ENCODE measurements around the gene ZCCHC18. TPM values are rescaled to one million over a fixed set of nuclear protein-coding genes. Genes with fewer than 3 reads are reported as not detected.
"Not testable (repeated sequence)": the region's sequence is repeated elsewhere in the genome, so short reads cannot be mapped to it uniquely, and the experiment has no call there.

The ZCCHC18 gene
- polyA plus RNA-seq (ENCODE audit: insufficient read length), result 2.5 TPM

DNA sequence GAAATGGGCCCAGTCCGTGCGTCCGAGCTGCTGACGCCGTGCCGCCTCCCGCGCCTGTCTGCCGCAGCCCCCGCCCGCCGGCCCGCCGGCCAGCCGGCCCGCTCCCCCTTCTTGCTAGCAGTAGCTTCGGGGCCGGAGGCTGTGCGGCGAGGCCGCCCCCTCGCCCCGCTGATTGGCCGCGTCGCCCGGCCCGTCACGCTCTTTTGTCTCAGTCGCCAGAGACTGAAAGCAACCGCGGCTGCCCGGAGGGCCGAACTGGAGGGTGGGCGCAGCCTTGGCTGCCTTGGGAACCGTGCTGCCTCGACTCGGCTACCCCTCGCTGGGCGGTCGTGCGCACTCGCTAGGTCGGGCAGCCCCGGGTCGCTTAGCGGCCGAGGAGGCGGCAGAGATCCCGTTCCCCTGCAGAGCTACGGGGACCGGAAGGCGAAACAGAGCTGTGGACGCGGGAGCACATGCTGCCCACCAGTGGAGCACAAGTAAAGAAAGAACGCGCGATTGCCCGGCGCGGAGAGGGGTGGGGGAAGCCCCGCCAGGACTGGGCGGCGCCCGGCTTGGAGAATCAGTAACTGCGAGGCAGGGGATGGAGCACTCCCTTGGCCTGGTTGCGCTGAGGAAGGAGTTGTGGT, at the start of gene ZCCHC18:
TSS of gene ZCCHC18 (plus strand) at position 198 of the 626 bp plus-strand sequence. CDS start 1,589 bp downstream, outside the sequence.
- no peak for DNase-seq (ENCODE audit: low read depth)

DNA sequence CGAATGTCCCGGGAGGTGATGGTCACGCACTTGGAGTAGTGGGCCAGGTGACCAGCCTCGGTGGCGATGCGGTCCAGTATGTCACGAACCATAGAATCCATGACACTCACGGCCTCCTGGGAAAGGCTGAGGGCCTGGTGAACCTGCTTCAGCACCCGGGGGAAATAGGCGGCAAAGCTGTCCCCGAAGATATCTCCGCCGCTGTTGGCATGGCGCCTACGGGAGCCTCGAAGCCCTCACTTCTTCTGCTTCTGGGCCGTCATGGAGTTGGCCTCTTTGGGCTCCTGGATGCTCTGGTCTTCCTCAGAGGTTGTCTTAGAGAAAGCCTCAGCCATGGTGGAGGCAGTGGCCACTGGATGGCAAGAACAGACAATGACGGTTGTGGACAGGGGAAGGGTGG, 49.7 kb upstream of the ZCCHC18 start:
- DNase-seq (ENCODE audit: low read depth), result not testable (repeated sequence)

DNA sequence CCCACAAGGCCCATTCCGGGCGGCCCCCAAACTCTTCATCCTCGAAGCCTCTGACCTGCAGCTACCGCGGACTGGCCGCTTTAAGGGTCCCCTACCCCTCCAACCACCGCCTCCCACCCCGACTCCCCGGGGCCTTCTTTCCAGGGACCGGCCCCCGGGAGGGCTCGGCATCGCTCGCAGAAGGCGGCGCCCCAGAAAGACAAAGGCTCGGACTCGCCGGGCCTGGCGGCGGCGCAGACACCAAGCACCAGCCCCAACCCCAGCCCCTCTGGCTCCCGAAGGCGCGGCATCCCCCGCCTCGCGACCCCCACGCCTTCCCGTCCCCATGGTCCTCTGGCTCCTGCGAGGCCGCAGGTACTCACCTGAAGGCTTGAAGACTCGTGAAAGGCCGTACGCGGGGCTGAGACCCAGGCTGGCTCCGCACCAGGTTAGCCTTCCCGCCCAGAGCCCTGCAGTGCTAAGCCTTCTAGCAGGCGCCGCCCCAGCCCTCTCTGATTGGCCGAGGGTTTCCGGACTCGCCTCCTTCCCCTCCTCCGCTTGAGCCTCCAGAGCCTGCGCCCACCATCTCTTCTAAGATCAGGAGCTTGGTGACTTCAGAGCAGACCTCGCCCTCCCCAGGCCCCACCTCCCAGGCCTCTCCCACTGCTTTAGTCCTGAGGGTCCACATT, 36.4 kb upstream of the ZCCHC18 start, which contains the start of gene TMSB15C:
TSS of gene TMSB15C (minus strand) at position 459 of the 668 bp plus-strand sequence.
- not testable (repeated sequence) for DNase-seq (ENCODE audit: low read depth)

DNA sequence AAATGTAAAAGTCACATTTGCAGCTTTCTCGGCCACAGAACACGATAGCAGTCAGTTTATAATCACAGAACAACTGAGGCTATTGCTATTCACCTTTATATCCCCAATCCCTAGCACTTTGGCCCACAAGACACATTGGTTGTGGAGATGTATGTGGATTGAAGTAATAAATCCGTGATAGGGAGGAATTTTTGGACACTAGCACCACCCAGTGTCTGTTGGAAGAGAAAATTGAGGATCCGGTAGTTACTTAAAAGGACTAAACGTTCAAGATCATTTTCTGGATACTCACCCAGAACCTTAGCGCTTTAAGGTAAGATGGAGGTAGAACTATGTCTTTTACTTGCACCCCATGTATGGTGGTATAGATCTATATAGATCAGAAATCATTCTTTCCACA, 34.5 kb upstream of the ZCCHC18 start:
- DNase-seq (ENCODE audit: low read depth), result not testable (repeated sequence)

DNA sequence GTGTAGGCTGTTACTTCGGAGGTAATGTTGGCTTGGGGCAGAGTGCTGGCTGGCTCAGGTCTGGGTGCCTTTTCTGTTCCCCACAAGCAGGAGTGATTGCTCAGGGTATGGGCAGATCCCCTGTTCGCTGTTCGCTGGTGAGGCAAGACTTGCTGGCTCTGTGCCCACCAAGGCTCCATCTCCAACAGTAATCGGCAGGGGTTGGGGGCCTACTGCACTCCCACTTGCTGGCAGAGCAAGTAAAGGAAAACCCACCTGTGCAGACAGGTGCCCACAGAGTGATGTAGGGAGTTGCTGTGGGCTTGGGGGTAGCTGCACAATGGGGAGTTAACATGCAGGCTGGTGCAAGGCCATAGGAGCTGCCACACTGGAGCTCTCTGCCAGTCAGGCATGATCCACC, 28.3 kb upstream of the ZCCHC18 start:
- no peak for DNase-seq (ENCODE audit: low read depth)

DNA sequence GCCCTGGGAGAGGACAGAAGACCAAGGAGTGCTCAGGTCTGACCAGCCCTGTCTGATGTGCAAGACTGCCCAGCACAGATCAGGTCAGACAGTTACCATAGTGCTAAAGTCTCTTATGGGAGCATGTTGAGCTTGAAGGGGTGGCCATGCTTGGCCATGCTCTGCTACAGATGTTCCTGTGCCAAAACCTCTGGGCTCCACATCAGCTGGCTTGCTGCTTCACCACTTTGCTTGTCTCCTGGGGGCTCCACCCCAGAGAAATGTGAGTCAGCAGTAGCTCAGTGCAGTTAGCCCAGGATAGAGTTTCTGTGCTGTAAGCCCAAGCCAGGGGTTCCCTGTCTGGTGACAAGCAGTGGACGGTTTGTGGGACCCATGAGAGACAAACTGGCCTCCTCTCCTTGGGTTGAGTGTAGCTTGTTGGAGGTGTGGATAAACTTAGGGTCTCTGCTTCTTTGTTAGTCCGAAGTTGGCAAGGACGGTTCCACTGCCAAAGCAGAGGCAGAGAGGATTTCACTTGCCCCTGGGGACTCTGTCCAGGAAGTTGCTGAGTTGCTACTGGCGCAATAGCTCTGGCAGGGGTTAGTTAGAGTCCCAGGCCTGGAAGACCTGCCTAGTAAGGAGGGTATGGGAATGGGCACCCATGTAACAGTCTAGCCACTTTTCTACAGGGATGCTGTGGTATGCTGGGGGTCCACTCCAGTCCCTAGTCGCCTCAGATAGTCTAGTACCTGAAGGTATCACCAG, 27.6 kb upstream of the ZCCHC18 start:
- no peak for DNase-seq (ENCODE audit: low read depth)

DNA sequence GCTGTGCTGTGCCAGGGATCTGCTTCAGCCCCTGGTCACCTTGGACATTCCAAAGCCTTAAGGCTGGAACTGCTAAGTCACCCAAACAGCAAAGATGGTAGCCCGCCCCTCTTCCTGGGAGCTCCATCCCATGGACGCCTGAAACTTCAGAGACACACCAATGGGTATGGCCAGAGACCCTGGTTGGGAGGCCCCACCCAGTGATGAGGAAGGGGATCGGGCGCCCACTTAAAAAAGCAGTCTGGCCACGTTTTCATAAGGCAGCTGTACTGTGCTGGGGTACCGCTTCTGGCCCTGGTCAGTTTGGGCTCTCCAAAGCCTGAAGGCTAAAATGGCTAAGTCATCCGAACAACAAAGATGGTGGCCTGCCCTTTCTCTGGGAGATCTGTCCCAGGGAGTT, 26.8 kb upstream of the ZCCHC18 start:
- no peak for DNase-seq (ENCODE audit: low read depth)

DNA sequence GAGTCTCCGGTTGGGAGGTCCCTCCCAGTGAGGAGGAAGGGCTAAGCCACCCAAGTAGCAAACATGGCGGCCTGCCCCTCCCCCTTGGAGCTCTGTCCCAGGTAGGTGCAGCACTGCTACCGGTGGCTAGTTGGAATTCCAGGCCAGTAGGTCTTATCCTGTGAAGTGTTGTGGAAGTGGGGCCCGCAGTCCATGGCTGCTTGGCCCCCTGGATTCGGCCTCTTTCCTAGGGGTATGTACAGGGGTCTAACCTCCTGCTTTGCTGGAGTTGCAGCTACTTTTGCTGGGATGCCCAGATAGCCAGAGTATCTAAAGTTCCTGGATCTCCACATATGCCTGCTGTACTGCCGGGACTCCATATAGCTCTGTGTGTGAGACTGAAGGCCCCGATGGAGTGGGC, 26.4 kb upstream of the ZCCHC18 start:
- DNase-seq (ENCODE audit: low read depth), result no peak

DNA sequence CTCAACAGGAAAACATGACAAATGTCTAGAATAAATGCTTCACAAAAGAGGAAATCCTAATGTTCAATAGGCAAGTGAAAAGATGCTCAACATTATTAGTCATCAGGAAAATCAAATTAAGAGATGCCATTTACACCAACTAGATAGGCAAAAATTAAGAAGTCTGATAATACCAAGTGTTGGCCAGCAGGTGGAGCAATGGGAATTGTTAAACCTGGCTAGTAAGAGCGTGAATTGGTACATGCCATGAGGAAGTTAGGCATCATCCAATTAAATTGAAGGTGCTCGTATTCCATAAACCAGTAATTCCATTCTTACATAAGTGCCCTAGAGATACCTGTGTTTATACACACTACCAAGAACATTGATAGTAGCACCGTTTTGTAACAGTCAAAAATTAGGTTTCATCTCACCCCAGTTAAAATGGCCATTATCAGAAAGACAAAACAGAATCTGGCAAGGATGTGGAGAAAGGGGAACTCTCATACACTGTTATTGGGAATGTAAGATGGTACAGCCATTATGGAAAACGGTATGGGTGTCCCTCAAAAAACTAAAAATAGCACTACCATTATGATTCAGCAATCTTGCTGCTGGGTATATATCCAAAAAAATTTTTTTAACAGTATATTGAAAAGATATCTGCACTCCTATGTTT, 14.0 kb upstream of the ZCCHC18 start:
- DNase-seq (ENCODE audit: low read depth), result peak; percentile 36

DNA sequence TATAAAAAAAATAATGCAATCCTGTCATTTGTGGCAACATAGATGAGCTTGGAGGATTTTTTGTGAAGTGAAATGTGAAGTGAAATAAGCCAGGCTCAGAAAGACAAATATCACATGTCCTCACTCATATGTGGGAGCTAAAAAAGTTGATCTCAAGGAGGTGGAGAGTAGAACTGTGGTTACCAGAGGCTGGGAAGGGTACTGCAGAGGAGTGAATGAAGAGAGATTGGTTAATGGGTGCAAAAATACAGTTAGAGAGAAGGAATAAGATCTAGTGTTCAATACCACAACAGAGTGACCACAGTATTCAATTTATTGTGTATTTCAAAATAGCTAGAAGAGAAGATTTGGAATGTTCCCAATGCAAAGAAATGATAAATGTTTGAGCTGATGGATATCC, 13.4 kb upstream of the ZCCHC18 start:
- no peak for DNase-seq (ENCODE audit: low read depth)

DNA sequence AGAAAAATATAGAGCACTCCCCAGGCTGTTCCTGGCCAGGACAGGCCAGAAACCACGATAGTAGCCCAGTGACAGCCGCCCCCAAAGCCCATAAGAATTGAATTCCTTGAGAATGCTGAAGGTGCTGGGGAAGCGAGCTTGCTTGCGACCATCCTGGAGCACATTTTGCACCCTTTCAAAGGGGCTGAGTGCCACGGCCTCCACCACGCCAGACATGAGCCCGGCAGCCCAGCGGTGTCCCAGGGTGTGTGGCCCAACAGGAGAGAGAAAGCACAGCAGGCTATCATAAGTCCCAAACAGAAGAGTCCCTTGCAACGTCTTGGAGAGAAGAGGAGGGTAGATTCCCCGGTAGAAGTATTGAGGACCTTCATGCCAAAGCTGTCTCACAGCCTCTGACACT, 7.6 kb upstream of the ZCCHC18 start:
- DNase-seq (ENCODE audit: low read depth), result no peak

DNA sequence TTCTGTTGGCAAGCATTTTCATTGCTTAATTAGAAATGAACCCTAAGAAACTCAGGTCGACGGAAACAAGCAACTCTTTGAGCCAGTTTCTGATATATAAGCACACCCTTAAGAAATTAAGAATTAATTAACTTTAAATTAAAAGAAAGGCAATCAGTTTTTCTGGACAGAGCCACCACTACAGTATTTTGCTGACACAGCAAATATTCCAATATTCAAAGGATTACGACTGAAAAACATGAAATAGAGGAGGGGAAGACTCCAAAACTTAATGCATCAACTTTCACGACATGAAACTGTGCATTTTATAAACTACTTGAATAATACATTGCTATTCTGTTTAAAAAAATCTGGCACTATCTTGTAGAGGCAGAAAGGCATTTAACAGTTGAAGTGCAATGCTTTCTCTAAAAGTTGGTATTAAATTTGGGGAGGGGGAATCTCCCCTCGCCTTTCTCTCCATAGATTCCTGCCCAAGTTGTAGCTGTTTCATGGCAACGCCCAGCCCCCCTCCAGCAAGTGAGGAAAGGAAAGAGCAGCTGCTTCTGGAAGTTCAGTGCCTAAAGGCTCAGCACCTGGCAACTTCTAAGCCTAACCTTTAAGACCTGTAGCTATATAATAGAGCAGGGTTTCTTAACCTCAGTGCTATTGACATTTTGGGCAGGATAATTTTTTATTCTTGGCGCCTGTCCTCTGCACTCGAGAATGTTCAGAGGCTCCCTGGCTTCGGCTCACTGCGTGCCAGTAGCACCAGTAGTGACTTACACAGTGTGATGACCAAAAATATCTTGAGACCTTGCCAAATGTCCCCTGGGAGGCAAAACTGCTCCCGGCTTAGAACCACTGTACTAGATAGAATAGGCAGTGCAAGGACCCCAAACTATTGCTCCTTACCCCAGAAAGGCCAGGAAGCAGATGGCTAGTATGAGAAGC, 6.7 kb upstream of the ZCCHC18 start:
- DNase-seq (ENCODE audit: low read depth), result no peak

DNA sequence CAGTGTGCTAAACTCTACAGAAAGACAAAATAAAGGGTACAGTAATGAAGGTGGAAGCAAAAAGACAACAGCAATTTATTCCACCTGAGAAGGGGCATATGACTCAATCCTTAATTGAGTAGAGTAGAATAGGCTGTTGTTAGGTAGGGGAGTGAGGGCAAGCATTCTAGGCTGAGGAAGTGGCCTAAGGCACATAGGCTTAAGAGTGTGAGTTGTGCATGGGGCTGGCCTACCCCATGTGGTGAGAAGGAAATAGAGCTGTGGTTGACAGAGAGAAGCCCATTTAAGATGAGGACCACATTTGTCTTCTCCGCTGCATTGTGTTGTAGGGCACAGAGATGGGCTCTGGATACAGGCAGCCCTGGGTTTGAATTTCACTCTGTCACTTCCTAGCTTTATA, 3.4 kb upstream of the ZCCHC18 start:
- DNase-seq (ENCODE audit: low read depth), result no peak

DNA sequence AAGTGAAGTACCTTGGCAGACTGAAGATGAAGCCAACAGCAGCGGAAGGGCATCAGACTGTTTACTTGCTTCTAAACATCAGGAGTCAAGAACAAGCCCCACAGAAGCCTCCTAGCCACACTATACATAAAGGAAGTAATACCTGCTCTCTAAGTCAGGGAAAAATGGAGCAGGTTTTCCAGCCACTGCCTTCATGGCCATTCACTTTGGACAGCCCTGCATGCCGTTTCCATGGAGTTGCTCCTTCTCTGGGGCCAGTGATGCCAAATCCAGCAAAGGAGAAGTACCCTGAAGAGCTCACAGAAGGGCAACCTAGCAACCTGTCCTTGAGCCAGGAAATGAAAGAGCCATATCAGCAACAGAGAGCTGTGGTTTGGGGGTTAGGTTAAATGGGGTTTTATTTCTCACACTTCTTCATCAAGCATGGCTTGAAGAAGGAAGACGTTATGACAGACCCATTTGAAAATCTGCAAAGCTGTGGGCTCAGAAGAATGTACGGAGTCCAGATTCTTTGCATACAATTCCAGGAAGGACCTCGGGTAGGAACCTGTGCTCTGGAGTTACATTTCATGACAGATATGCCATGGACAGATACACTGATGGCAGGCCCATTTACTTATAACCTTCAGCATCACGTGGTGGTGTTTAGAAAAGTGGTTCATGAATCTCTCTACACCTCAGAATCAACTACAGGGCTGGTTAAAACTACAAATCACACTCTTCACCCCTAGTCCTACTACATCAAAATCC, 1.7 kb upstream of the ZCCHC18 start:
- not testable (repeated sequence) for DNase-seq (ENCODE audit: low read depth)

DNA sequence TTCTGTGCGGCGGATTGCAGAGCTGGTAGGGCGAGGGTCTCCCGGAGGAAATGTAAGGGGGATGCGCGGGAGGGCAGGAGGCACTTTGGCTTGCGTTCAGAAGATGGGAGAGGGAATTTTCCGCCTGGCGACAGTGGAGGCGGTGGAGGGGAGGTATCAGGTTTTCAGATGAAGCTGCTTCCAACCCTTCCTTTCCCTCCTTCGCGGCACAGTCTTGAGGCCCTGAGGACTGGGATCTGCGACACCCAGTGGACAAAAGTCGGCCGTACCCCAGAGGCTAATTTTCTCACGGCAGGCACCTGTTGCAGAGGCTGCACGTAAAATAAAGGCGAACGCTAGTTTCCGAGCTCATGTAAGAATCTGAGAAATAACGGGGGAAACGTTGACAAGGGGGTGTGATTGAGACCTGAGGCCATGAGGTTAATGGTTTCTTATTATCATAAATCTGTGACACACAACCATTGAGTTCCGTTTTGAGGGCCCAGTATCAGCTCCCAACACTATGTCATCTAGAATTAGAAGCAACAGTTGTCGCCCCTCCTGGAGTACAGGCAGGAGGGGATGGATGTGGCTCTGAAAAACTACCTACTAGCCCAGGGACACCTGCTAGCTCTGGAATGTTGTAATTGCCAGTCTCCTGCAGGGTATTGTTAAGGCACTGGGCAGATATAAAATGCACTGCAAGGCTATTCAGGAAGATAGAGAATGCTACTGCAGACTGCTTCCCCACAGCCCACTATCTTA, 1.1 kb downstream of the ZCCHC18 start:
- no peak for DNase-seq (ENCODE audit: low read depth)

DNA sequence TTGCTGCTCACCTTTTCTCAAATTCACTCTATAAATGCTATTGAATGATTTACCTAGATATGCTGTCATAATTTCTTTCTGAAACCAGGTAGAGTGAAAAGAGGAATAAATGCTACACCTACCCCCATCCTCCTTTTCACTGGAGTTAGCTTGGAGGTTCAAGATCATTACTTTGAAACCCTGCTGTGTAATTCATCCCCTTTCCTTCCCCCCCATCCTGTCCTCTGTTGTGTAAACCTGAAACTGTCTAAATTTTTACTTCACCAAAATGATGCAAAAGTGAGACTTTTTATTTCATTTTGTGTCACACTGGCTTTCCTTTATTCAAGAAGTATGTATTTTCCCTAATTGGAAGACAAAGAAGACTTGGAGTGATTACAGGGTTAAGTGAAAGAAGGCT, 5.4 kb downstream of the ZCCHC18 start:
- no peak for DNase-seq (ENCODE audit: low read depth)

DNA sequence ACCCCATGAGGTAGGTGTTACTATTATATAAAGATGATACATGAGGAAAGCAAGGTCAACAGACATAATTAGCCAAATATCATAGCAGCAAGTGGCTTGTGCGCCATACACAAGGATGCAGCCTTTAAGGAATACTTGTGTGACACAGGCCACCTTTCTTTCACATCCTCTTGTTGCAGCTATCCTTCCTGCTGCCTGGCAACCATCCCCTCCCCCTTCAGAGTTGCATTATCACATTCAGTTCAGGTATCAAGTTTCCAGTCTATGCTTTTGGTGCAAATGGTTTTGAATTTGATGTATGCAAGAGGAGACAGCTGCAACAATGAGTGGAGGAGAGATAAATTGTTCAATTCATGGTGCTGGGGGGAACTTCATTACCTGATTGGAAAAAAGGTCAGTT, 6.4 kb downstream of the ZCCHC18 start:
- DNase-seq (ENCODE audit: low read depth), result no peak

DNA sequence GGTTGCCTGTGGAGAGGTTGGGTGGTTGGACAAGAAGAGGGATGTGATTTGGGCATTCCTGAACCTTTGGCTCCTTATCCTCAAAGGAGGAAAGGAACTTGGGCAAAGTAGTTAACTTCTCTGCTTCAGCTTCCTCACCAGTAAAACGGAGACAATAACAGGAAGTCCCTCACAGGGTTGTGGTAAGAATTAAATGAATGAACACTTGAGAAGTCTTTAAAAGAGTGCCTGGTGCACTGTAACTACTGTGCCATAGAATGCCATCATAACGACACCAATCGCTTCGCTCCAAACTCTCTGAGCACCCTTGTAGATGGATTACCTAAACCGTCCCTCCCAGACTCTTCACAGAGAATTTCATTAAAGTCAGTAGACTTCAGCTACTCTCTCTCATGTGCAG, 10.5 kb downstream of the ZCCHC18 start:
- DNase-seq (ENCODE audit: low read depth), result no peak

DNA sequence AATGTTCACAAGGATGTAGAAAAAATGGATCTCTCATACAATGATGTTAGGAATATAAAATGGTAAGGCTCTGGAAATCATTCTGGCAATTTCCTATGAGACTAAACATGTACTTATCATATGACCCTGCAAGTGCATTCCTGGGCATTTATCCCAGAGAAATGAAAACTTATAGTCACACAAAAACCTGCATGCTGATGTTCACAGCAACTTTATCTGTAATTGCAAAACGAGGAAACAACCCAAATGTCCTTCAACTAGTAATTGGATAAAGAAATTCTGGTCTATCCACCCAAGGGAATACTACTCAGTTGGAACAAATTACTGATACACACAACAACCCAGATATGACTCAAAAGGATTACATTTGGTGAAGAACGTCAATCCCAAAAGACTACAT, 14.5 kb downstream of the ZCCHC18 start:
- no peak for DNase-seq (ENCODE audit: low read depth)

DNA sequence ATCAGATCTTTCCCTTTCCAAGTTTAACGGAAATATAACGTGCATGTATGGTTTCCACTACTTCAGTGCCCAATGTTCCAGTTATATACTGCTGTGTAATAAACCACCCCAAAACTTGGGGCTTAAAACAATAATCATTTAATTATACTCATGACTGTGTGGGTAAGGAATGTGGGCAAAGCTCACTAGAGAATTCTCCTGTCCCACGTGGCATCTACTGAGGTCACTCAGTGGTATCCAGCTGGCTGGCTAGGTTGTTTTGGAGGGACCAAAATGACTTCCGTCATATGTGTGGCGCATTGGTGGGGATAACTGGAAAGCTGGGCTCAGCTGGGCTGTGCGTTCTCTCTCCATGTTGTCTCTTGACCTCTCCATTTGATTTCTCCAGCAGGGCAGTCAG, 18.5 kb downstream of the ZCCHC18 start:
- DNase-seq (ENCODE audit: low read depth), result no peak

Measured in forelimb muscle (tissue), 1 donor.